NOMO-1 treated with dmso at 0.1 percent for 144 hours (cell line): Measurements from ENCODE around the gene NKX6-2.
"Not testable (repeated sequence)": the region's sequence is repeated elsewhere in the genome, so short reads cannot be mapped to it uniquely, and the experiment has no call there.

Source experiments
- DNase-seq: peaks from one replicate; lab custom pipeline; 2025; ENCODE audit not compliant: unreplicated experiment; lab: John Stamatoyannopoulos, UW

The NKX6-2 gene

DNA sequence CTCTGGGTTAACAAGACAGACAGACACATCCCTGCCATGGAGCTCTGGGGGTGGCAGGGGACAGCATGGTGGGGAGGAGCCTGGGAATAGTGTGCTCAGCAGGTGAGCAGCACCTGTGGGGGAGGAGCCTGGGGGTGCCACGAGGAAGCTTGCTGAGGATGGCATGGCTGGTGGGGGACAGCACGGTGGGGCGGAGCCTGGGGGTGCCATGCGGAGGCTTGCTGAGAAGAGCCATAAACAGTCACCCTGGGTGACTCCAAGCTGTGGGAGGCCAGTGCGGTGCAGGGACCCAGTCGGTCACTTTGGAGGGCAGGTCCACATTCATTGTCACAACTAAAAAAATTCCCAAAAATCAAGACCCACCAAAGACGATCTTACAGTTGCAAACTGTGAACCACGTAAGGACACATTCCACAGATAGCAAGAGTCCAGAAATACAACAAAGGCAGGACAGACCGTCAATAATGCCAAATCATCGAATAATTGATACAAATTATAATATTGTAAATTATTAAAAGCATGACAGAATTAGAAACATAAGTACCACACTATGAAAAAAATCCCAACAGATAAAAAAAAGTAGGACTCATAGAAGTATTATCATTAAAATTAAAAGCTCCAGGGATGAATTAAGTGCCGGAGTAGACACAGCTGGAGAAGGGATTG is 24.4 kb downstream of the NKX6-2 start:
- no peak for DNase-seq

DNA sequence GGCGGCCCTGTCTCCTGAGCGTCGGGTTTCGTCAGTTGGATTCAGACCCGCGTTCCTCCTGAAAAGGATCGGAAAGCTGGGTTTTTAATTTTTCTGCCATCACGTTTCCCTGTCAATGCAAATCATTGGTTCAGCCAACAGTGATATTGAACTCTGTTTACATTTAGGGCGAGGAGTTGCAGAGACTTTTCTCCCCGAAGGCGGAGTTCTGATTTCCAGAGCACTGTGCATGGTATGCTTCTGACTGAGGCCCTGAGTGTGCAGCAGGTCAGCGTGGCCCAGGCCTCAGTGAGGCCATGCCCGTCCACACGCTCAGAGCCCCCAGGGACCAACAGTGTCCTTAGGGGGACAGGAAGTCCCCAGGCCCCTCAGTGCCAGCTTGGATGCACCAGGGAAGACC is 27.1 kb downstream of the NKX6-2 start:
- no peak for DNase-seq

DNA sequence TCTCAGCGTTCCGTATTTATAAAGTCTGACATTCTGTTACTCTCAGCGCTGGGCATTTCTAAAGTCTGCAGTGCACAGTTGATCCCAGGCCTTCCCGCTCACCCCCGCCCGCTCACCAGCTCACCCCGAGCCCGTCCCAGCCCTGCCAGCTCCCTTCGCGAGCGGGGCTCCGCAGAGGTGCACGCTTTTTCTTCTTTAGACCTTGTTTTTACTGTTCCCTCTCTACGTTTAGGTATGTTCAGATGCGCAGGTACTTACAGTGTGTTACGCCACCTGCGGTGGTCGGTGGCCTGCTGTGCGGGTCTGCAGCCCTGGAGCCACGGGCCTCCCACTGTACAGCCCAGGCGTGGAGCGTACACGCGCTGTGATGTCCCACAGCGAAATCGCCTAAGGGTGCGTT is 28.8 kb downstream of the NKX6-2 start:
- no peak for DNase-seq

DNA sequence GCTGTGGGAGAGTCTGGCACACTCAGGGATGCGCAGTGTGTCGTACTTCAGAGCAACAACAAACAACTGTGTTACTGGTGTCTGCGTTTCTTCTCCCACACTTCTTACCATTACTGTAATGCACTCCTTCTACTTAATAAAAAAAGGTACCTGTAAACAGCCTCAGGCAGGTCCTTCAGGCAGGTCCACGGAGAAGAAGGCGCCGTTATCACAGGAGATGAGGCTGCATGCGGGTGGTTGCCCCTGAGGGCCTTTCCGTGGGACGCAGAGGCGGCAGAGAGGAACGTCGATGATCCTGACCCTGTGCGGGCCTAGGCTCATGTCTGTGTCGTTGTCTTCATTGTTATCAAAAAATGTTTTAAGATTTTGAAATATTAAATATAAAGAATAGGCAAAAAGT is 29.4 kb downstream of the NKX6-2 start:
- no peak for DNase-seq

DNA sequence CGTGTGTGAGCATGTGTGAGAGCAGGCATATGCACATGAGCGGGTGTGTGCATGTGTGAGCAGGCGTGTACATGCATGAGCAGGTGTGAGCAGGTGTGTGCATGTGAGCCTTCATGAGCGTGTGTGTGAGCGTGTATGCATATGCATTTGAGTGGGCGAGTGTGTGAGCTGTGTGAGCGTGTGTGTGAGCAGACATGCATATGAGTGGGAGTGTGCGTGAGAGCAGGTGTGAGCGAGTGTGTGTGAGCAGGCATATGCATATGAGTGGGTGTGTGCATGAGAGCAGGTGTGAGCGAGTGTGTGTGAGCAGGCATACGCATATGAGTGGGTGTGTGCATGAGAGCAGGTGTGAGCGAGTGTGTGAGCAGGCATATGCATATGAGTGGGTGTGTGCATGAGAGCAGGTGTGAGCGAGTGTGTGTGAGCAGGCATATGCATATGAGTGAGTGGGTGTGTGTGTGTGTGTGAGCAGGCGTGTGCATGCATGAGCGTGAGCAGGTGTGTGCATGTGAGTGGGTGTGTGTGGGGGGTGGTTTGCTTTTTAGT is 30.7 kb downstream of the NKX6-2 start:
- no peak for DNase-seq

DNA sequence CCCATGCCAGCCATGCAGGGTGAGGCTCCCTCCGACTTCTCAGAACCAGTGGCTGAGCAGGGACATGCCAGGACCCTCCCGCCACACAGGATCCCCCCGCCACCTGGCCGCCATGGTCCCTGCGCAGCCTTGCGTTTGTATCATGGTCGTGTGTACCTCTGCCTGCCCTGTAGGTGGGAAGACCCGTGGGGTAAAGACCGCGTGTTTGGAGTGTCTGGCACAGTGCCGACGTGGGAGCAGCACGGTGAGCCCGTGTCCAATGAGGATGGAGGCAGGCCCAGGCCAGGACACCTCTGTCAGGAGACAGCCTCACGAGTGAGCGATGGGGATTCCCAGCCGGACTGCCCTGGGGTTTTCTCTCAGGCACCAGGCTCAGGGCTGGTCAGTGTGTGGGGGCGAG is 31.9 kb downstream of the NKX6-2 start:
- DNase-seq = no peak

DNA sequence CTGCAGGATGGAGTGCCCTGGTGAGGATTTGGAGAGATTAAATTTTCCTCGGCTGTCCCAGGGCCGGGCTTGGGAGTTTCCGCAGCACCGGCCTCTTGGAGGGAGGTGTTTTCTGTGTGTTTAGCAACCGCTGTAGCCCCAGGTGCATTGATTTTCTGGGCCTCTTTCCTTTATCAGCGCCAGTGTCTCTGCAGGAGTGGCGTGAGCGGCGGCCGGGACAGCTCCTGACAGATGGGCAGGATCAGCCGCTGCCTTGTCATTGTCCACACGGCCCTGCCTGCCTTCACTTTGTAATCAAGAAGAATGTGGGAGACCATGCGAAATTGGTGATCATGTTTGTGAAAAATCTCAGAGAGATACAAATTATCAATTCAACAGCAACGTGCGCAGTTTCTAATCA is 32.4 kb downstream of the NKX6-2 start:
- no peak for DNase-seq

DNA sequence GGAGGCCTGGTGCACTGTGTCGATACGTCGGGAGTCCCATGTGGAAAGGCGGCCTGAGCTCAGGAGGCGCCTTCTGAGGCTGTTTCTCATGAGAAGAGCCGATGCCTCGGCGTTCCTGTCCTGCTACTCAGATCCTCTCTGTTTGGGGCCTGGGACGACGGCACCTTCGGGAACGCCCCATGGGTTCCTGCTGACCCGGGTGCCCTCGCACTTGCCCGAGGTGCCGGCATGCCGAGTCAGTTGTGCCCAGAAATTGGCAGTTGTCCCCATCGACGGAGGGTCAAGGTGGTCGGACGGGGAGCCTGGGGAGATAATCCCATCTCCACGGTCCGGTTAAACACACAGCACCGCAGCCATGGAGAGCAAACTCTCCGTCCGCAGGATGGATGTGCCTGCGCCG is 33.0 kb downstream of the NKX6-2 start:
- DNase-seq = no peak

DNA sequence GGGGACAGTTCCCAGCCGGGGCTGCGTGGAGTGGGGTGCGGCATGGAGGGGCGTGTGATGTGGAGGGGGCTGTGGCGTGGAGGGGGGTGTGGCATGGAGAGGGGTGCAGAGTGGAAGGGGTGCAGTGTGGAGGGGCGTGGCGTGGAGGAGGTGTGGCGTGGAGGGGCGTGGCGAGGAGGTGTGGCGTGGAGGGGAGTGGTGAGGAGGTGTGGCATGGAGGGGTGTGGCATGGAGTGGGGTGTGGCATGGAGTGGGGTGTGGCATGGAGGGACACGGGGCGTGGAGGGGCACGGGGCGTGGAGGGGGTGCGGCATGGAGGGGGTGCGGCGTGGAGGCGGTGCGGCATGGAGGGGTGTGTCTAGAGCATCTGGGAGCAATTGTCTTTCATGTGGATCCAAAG is 33.6 kb downstream of the NKX6-2 start:
- DNase-seq = no peak

DNA sequence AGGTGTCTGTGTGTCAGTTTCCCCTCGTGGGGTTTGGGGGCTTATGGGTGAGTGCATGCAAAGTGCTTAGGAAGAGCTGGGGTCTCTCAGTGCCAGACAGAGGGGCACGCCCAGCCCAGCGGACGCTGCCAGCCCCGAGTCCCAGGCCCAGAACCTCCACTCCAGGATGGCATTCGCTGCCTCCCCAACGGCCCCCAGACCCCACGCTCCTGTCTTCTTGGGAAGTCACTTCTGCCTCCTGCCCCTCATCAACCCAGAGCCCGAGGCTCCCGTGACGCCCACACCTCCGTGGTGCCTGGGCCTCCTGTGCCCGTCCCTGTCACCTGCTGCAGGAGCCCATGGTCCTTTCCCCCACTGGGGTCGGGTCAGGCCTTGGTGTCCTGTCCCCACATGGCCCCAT is 35.0 kb downstream of the NKX6-2 start:
- DNase-seq = no peak

DNA sequence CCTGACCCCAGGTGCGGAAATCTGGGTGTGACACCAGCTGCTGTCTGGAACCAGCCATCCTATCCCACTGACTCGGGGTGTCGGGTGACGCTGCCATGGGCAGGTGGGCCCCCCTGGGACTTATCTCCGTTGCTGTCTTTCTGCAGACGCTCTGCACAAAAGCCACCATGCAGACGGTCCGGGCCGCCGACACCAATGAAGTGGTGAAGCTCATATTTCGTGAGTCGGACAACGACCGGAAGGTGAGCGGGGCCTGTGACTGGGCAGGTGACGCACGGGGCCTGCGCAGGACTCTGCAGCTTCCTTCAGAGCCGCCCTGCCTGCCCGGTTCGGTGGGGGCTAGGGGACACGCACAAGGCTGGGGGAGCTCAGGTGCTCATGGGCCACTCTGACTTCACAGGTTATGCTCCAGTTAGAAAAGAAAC is 36.6 kb downstream of the NKX6-2 start:
- no peak for DNase-seq

DNA sequence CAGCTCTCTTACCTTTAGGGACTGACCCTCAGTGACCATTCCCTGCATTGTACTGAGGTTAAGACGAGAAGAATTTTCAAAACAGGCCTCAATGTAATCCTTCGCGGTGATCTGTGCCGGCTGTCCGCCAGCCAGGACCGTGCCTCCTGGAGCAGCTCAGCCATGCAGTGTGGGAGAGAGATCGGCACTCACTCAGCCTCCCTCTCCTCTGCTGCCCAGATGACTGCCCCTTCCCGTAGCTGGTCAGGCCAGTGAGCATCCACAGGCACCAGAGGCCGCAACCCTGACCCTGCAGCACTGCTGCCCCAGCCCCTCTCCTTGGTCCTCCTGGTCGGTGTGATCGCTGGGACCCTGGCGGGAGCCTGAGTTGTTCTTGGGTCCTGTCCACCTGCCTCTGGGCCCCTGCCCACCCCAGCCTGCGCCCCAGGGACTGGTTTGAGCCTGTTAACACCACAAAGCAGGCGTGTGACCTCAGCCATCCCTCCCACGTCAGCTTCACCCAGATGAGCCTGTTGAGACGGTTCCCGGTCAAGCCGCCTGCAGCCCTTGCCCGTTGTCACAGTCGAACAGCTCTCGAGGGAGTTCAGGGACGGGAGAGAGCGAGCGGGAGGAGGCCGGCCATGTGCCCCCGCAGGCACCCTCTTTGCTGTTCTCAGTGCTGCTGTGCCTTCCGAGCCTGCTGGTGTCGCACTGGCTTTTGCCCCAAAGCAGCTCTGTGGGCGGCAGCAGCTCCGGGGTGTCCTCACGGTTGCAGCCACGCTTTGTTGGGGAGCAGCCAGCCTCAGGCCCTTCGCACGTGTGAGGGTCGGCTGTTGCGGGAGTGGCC is 37.2 kb downstream of the NKX6-2 start:
- DNase-seq = no peak

DNA sequence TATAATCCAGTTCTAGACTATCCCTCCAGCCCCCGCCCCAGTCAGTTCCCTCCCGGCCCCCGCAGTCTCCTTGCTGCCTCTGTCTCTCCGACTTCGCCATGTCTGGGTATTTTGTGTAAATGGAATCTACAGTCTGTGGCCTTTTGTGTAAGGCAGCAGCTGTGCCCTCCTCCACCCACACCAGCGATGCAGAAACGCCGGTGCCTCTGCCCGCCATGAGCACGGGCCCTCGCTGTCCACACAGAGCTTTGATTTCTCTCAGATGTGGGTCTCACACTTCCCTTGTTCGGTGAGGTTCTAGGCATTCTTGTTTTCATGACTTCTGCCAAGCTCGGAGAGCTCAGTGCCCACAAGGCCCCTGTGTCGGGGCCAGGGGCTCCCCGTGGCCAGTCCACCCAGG is 37.8 kb downstream of the NKX6-2 start:
- DNase-seq = no peak

DNA sequence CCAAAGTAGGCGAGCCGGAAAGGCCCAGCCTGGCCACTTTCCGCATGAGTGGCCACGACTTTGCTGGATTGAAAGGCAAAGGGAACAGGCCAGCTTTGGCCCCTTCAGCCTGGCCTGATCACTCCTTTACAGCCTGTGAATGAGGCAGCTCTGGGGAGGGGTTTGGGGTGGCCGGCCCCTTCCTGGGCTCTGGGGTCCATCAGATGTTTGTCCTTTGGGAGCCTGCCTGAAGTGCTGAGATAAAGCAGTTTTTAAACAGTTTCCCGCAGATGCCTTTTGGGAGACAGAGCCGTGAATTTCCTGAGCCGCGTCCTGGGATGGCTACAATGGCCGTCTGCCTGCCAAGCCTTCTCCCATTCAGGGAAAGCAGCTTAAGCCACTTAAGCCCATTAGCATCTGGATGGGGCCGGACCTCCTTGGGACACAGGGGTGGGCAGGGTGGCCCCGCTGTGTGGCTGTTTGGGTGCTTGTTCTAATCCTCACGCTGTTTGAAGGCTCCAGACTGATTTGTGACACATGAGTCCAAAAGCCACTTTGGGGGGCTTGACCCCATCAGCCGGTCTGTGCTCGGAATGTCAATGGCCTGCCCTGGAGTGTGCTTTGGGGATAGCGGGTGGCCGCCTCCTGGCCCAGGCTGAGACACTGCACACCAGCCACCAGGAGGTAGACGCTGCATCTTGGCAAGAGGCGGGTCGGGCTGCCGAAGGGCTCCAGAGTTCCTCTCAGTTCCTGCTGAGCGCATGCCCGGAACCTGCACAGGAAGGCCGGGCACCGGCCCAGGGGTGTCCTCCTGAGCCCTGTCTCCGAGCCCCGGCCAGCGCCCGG is 38.9 kb downstream of the NKX6-2 start:
- DNase-seq = no peak

DNA sequence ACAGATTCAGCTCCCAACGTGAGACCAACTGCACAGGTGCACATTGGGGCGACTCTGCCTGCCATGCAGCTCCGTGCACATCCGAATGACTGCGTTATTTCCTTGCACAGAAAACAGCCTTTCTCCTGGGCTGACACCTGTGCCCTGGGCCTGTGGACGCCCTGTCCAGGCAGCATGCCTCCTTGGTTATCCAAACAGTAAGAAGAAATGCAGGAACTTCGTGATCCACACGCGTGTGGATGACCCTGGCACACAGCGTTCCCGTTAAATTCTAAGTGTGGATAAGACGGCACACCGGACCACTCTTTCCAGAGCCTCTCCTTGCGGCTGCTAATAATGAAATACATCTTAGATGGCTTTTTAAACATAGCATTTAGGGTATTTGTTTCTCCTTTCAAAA is 39.6 kb downstream of the NKX6-2 start:
- DNase-seq = no peak

DNA sequence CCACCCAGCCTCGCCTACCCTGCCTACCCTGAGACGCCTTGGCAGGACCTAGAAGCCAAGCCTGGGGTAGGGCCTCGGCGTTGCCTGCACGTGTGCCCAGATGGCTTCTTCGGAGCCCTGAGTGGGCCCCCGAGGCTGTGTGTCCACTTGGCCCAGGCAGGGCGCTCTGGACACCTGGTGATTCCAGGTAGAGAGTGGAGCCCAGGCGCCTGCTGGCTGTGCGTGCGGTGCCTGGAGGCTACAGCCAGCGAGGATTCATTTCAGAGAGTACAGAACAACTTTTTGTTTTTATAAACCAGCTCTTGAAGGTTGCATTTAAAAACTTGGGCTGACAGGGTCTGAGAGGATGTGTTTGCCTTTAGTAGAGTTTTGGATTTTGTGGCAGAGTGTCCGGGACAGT is 40.0 kb downstream of the NKX6-2 start:
- no peak for DNase-seq

DNA sequence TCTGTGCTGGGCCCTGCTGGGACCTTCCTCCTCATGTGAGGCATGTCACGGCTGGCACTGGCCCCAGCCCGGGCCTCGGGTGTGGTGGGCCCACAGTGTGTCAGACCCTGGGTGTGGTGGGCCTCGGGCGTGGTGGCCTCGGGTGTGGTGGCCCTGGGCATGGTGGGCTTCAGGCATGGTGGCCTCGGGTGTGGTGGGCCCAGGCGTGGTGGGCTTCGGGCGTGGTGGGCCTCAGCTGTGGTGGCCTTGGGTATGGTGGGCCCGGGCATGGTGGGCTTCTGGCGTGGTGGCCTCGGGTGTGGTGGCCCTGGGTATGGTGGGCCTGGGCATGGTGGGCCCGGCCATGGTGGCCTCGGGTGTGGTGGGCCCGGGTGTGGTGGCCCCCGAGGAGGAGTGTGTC is 40.4 kb downstream of the NKX6-2 start:
- no peak for DNase-seq

DNA sequence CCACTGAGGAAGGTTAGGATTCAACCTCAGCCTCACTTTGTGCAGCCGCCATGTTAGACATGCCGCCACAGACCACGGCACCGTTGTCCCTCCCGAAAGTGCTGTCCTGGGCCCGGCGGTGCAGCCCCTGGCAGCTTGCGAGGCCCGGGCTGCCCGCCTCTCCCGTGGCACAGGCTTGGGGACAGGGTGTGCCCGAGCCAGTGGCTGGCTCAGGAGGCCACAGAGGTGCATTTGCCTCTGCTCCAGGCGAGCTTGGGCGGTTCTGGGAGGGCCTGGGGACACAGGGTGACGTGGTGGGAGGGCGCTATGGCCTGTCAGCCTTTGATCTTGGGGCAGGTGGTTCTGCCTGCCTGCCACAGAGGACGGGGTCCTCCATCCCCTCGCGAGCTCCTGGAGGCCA is 41.1 kb downstream of the NKX6-2 start:
- no peak for DNase-seq

DNA sequence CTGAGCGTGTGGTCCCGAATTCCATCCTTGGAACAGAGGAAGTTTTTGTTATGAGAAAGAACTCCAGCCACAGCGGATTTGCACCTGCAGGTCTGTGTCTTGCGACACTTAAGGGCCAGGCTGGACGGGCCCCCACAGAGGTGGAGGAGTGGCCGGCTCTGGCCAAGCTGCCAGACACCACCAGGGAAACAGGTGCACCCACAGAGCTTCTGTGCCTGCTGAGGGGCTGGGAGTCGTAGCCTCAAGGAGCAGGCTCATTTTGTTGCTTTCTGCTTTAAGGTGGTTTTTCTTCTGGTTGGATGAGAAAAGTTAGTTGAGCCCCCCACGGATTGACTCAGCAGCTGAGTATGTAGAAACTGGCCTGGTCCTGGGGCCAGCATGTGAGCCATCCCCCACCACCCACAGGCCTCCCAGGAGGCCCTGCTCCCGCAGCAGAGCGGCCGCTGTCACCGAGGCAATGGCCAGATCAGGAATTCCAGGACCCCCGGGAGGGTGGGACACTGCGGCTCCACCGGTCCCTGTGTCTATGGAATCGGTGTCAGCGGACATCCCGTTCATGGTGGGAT is 41.9 kb downstream of the NKX6-2 start:
- DNase-seq = no peak

DNA sequence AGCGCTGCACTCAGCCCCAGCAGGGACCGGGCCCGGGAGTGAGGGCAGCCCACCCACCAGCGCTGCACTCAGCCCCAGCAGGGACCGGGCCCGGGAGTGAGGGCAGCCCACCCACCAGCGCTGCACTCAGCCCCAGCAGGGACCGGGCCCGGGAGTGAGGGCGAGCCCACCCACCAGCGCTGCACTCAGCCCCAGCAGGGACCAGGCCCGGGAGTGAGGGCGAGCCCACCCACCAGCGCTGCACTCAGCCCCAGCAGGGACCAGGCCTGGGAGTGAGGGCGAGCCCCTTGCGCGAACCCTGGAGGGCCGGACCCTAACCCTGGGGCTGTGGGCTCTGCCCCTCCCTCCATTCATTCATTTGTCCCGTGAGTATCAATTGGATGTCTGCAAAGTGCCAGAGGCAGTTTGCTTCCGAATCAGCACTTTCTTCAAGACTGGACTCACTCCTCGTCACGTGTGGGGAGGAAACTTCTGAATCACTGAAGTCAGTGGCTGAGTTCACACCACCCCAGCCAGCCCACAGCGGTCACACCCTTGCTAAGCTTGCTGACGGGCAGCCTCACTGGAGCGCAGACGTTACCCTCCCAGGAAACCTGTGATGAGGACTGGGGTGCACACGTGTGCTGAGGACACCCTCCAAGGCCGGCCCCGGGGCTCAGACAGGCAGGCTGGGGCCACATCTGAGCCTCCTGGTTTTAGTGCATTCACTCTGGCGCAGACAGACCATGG is 42.6 kb downstream of the NKX6-2 start:
- DNase-seq = not testable (repeated sequence)

DNA sequence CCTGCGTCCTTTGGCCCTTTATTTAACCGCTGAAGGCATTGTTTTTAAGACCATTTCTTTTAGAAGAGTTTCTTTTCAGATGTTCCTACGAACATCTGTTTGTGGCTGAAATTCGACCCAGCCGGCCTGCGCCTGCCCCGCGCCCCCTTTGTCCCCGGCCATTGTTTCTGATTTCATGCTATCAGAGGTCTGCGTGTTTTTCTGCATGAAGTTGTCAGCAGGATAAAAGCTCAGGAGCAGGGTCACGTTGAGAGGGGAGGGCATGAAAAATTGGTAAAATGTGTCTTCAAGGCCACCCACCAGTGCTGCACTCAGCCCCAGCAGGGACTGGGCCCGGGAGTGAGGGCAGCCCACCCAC is 43.1 kb downstream of the NKX6-2 start:
- DNase-seq = no peak
